Peyer's patch (tissue), 4 donors: ENCODE measurements around the gene PDE4B.

Source experiments
- CTCF ChIP-seq, 6 experiments: fragments of 450-650 bp in 4 of 6; fragments of 200-600 bp in 2 of 6; sonication (generic) in 1 of 6; IDR thresholded peaks; one replicate each; pipeline ENCODE4 v1.5.1; 2017 to 2019; ENCODE audit warnings: antibody characterized with exemption in 6 of 6, mild to moderate bottlenecking in 3 of 6, moderate library complexity in 1 of 6
- POLR2A ChIP-seq, 2 donors: fragments of 450-650 bp; IDR thresholded peaks; one replicate each; pipeline ENCODE4 v1.5.1; 2017; ENCODE audit warnings: antibody characterized with exemption in 2 of 2, mild to moderate bottlenecking in 2 of 2, moderate library complexity in 2 of 2

DNA sequence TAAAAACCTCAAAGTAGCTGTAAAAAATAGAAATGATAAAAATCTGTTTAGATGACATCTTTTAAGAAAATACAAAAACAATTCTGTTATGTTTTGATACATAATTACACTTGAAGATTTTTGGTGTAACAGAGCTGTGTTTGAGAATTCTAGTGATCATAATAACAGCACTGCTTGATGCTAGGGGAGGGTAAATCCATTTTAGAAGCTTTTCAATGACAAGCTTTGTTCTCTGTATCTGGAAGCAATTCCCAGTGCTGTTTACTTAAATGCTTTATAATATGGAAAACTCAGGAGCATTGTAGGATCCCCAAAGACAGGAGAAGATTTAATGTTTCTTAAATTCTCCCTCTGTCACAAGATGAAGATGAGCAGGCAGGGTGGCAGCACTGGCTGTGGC lies 359.3 kb downstream of the PDE4B start:
- TF ChIP-seq CTCF (IDR thresholded peaks at IDR 0.05) (no peak), POLR2A (IDR thresholded peaks at IDR 0.05) (no peak)
